A549 (cell line): ENCODE results near the gene CPLX1.

Experiments used
- CTCF ChIP-seq: fragments of >200 bp; sonication (Bioruptor Twin); formaldehyde crosslinking; IDR thresholded peaks from 3 replicates; pipeline ENCODE4 v1.5.1; 2016
- POLR2A ChIP-seq: IDR thresholded peaks from 2 replicates; pipeline ENCODE4 v1.6.1; 2012; ENCODE audit warnings: mild to moderate bottlenecking, low read length
- RAD21 ChIP-seq, 2 experiments: fragments of >200 bp in 1 of 2; sonication (Bioruptor Twin) in 1 of 2; formaldehyde crosslinking in 1 of 2; IDR thresholded peaks in 1 of 2; conservative IDR thresholded peaks in 1 of 2; 2 replicates in 1 of 2; 3 replicates in 1 of 2; pipeline ENCODE4 v1.6.1; 2012 to 2018; ENCODE audit warnings: inconsistent platforms in 1 of 2
- REST ChIP-seq: fragments of 200-600 bp; sonication (generic); IDR thresholded peaks from 2 replicates; pipeline ENCODE4 v1.6.1; 2016; ENCODE audit warnings: antibody characterized with exemption, mild to moderate bottlenecking, moderate library complexity

GRCh38 chr4:740656-741282 lies 85.2 kb downstream of the CPLX1 start:
- TF ChIP-seq RAD21 (conservative IDR thresholded peaks at IDR 0.05 in 1 of 2, IDR thresholded peaks at IDR 0.05 in 1 of 2) (no peak), CTCF (no peak), REST (no peak), POLR2A (no peak)
